ENCODE data around the gene TNIK. TPM values are rescaled to one million over a fixed set of nuclear protein-coding genes. Genes with fewer than 3 reads are reported as not detected.

The TNIK gene
- total RNA-seq, 2 experiments from 2014 or later = 27.0 to 28.8 TPM

DNA sequence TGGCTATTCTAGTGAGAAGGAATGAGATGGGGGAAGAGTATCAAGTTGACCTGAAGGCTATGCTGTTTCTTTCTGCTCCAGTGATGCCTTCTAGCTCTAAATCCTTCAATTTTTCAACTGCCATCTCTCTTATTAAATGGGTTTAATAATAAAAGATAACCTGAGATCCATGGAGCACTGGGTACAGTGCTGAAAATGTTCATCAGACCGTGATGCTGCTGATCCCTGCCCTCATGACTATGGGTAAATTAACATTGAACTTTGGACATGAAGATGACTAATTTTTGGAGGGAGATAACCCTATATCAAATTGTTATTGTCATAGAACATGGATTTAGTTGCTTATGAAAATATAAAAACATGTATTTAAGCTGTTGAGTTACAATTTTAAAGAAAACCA lies 406.0 kb downstream of the TNIK start:
- peaks cover 3% of the 10 kb centered on the region for H3K27me3 Mint-ChIP-seq (ENCODE audit: low read depth)
- H3K9me3 Mint-ChIP-seq = peaks cover 3% of the 10 kb centered on the region
- H3K36me3 Mint-ChIP-seq (ENCODE audit: low read depth) = no peaks in the 10 kb centered on the region
- H3K27ac Mint-ChIP-seq = no peak overlapping the region
- H3K4me1 Mint-ChIP-seq (ENCODE audit: low read depth) = peaks cover 5% of the 10 kb centered on the region
- DNase-seq = no peak
- CTCF ChIA-PET = interaction anchor here (1.2 kb wide), 1 partner anchor 1050 kb away, joined by 4 read pairs; no protein-coding TSS in a partner anchor
- intact Hi-C loops (cut with micrococcal nuclease) = no loop called here
- H3K4me3 Mint-ChIP-seq = no peak overlapping the region

DNA sequence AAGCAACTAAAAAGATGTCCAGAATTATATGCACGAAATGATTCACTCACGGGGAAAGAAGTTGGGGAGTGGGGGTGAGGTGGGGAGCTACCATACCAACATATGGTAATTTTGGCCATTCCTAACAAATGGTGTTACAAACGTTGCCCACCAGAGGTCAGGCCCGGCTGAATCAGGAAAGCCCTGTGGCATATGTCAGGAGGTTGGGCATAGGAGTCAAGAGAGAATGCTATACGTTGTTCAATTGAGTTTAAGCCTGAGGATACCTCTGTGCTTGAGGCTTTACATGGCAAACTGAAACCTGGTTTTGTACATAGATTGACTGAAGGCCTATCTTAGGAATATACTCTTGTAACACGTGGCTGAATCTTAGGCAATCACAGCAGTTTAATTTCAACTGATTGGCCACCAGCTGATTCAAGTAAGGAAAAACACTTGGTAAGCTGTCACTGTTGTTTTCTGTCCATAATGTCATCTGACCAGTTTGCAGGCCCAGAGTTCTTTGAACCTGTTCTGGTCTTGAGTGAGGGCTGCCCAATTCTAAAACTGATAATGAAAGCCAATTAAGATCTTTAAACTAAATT lies 410.3 kb downstream of the TNIK start:
- Mint-ChIP-seq H3K4me3 (no peak overlapping the region), H3K4me1 (ENCODE audit: low read depth) (no peaks in the 10 kb centered on the region), H3K36me3 (ENCODE audit: low read depth) (no peaks in the 10 kb centered on the region), H3K27me3 (ENCODE audit: low read depth) (peaks cover 3% of the 10 kb centered on the region), H3K27ac (no peak overlapping the region), H3K9me3 (peaks cover 3% of the 10 kb centered on the region)
- DNase-seq = peak; percentile 67
- intact Hi-C loops (cut with micrococcal nuclease) = loop anchor here (1.0 to 2.0 kb wide), 3 partner anchors 113 to 722 kb away; no protein-coding TSS in a partner anchor
- CTCF ChIA-PET = interaction anchor here (0.7 to 1.9 kb wide), 6 partner anchors 85 to 738 kb away, joined by 3 to 13 read pairs (median 4); no protein-coding TSS in a partner anchor

DNA sequence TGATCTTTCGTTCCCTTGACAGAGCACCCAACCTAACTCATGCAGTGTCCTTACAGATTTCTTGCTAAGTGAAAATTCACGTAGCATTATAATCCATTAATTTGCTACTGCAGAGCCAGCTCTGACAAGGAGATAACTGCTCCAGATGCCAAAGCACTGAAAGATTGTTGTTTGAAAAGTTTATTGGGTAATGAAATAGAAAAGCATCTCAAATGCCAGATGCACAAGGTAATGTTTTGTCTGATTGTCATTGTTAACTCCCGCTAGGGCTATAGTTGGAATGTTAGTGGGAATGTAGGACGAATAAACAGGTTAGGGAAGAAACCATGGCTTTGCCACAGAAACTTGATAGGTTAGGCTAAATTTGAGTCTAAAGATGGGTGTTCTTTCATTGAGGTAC lies 413.4 kb downstream of the TNIK start:
- Mint-ChIP-seq H3K4me1 (ENCODE audit: low read depth) (no peaks in the 10 kb centered on the region), H3K36me3 (ENCODE audit: low read depth) (no peaks in the 10 kb centered on the region), H3K27ac (no peak overlapping the region), H3K27me3 (ENCODE audit: low read depth) (peaks cover 9% of the 10 kb centered on the region), H3K4me3 (no peak overlapping the region), H3K9me3 (no peaks in the 10 kb centered on the region)
- CTCF ChIA-PET = no interaction called here
- no peak for DNase-seq
- intact Hi-C loops (cut with micrococcal nuclease) = no loop called here

DNA sequence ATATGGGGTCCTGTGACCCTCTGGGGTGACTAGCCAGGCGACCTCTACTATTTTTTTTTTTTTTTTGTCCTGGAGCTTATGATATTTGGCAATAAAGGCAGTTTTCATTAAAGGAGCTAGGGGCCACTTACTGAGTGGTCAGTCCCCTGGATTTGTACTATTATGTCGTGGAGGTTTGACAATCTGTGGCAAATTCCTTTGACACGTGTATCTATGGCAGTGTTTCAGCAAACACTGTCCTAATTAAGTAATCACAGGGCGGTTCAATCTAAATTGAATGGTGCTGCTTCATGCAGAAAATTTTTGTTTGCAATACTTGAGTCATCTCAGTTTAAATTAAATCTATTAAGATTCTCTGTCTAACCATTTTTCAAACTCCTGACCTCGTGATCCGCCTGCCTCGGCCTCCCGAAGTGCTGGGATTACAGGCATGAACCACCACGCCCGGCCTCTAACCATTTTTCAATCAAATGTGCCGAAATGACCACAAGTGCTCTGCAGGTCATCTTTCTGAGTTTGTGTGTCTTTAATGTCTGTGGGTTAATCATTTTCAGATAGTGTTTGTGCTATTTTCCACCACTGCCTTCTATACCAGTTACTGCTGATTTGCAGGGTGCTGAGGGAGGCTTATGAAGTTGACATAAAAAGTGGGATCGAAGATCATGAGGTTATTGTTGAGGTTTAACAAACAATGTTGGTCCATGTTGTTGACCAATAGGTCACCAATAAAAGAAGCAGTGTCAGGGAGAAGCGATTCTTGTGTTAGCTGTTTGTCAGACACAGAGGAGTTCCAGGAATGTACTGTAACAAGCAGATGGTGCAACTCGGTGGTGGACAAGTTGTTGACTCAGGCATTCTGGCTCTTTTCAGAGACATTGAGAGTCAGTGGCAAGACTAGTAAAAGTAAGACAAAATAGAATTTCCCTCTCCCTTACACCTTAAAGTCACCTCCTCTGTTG lies 415.1 kb downstream of the TNIK start:
- intact Hi-C loops (cut with micrococcal nuclease) = no loop called here
- CTCF ChIA-PET = interaction anchor here (0.7 kb wide), 1 partner anchor 18 kb away, joined by 3 read pairs; no protein-coding TSS in a partner anchor
- no peak for DNase-seq
- no peaks in the 10 kb centered on the region for H3K36me3 Mint-ChIP-seq (ENCODE audit: low read depth)
- no peaks in the 10 kb centered on the region for H3K9me3 Mint-ChIP-seq
- H3K4me1 Mint-ChIP-seq (ENCODE audit: low read depth) = no peaks in the 10 kb centered on the region
- no peak overlapping the region for H3K27ac Mint-ChIP-seq
- no peak overlapping the region for H3K4me3 Mint-ChIP-seq
- H3K27me3 Mint-ChIP-seq (ENCODE audit: low read depth) = peaks cover 5% of the 10 kb centered on the region

DNA sequence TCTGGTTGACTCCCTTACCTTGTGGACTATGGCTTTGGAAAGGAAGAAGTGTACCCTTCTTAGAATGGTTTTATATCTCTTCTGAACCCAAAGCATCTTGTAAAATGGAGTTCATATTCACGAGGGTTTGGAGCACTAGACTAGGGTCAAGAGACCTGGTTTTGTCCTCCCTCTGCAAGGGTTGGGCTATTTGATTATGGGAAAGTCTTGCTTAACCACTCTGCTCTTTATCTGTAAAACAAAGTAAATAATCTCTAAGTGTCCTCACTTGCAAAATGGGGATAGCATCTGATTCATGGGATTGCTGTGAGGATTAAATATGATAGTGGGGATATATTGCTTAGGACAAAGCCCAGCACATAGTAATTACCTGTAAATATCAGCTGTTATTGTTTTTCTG lies 415.8 kb downstream of the TNIK start:
- CTCF ChIA-PET = no interaction called here
- H3K4me3 Mint-ChIP-seq = no peak overlapping the region
- no peak for DNase-seq

DNA sequence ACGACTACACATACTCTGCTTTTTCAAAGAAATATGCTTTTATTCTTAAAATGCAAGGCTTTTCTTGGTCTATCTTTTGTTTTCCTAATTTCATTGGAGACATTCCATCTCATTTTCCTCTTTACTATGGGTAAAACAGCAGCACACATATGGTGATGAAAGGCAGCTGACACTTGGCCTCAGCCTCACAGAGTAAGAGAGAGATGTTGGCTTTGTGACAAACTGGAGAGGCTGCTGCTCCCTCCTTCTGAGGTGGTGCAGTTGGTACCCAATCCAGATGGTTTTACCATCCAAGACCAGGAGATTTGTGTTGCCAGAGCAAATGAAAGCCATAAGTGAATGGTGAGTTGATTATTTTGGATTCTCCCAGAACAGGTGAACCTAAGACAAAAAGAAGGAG lies 420.5 kb downstream of the TNIK start:
- Mint-ChIP-seq H3K4me1 (ENCODE audit: low read depth) (no peaks in the 10 kb centered on the region), H3K27me3 (ENCODE audit: low read depth) (peaks cover 11% of the 10 kb centered on the region), H3K27ac (no peak overlapping the region), H3K9me3 (no peaks in the 10 kb centered on the region), H3K4me3 (no peak overlapping the region), H3K36me3 (ENCODE audit: low read depth) (no peaks in the 10 kb centered on the region)
- no peak for DNase-seq
- CTCF ChIA-PET = no interaction called here
- intact Hi-C loops (cut with micrococcal nuclease) = no loop called here

More for the DNA sequence above, 415.8 kb downstream of the TNIK start:
- peaks cover 8% of the 10 kb centered on the region for H3K27me3 Mint-ChIP-seq (ENCODE audit: low read depth)
- intact Hi-C loops (cut with micrococcal nuclease) = no loop called here
- no peak overlapping the region for H3K27ac Mint-ChIP-seq
- H3K9me3 Mint-ChIP-seq = no peaks in the 10 kb centered on the region
- no peaks in the 10 kb centered on the region for H3K4me1 Mint-ChIP-seq (ENCODE audit: low read depth)
- no peaks in the 10 kb centered on the region for H3K36me3 Mint-ChIP-seq (ENCODE audit: low read depth)

DNA sequence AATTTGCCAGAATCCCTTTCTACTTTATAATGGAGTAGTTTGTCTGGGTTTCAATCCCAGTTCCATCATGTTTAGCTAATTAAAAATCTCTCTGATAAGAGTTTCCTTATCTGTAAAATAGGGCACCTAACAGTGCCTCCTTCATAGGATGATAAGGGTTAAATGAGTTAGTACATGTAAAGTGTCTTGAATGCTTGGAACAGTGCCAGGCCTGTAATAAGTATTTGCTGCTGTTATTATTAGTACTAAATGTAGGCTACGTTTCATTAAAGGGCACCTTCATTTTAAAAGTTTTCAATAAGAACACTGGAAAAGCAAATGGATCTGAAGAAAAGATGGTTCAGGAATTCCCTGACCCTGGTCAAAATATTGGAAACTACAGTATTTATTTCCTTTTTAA lies 421.9 kb downstream of the TNIK start:
- Mint-ChIP-seq H3K27ac (no peak overlapping the region), H3K9me3 (no peaks in the 10 kb centered on the region), H3K4me3 (no peak overlapping the region), H3K4me1 (ENCODE audit: low read depth) (no peaks in the 10 kb centered on the region), H3K36me3 (ENCODE audit: low read depth) (no peaks in the 10 kb centered on the region), H3K27me3 (ENCODE audit: low read depth) (peaks cover 5% of the 10 kb centered on the region)
- no peak for DNase-seq
- CTCF ChIA-PET = no interaction called here
- intact Hi-C loops (cut with micrococcal nuclease) = no loop called here

DNA sequence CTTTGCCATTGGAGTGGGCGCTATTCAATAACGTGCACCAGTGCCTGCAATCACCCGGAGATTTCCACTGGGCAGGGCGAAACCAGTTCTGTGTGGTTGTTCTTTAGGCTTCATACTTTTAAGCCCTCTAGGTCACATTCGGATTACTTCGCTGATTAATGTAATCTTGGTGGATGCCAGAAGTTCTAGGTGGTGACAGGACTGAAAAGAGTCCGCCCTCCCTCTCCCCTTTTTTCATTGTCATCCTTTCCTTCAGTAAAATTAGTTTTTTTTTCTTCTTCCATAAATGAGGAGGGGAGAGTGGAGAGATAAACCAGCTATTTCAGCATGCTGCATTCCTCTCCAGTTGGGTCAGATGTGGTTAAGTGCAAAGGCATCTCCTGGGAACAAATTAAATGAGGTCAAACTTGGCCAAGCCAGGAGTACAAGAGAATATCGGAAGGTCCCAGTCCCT lies 431.4 kb downstream of the TNIK start:
- DNase-seq = no peak
- H3K4me1 Mint-ChIP-seq (ENCODE audit: low read depth) = peaks cover 4% of the 10 kb centered on the region
- CTCF ChIA-PET = interaction anchor here (0.8 kb wide), 1 partner anchor 11 kb away, joined by 3 read pairs; no protein-coding TSS in a partner anchor
- H3K36me3 Mint-ChIP-seq (ENCODE audit: low read depth) = no peaks in the 10 kb centered on the region
- H3K4me3 Mint-ChIP-seq = no peak overlapping the region
- no peak overlapping the region for H3K27ac Mint-ChIP-seq
- intact Hi-C loops (cut with micrococcal nuclease) = loop anchor here (1.0 kb wide), 2 partner anchors 121 to 160 kb away; partner anchors contain the start of gene EIF5A2
- no peaks in the 10 kb centered on the region for H3K9me3 Mint-ChIP-seq
- peaks cover 14% of the 10 kb centered on the region for H3K27me3 Mint-ChIP-seq (ENCODE audit: low read depth)

DNA sequence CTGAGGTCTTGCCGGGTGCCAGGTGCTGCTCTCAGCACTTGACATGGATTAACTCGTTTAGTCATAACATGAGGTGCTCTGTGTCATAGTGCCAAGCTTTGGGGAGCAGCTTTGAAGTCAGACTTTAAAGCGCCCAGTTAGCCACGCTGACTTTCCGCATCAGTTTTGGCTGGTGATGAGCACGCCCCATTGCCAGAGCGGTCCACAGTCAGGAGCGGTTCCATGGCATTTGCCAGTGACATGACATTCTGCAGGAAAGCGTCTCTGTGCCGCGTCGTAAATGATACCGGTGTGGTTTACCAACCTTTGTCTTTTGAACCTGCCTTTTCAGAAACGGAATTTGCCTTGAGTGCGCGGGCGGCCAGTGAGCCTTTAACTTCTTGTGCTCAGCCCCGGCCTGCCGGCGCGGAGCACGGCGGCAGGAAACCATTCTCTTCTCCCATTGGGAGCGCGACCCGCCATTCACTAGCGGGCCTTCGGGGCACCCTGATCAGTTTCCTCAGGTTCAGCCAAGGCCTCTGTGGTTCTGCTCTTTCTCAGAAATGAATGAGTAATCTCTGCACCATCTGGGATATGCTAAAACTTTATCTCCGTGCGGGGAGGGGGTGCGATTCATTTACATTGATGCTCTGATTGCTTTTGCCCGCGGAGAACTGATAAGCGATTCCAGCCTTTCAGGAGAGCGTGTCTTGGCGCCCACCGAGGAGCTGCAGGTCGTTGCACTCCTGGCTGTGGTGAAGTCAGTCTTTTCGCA lies 432.0 kb downstream of the TNIK start:
- peak; percentile 80 for DNase-seq

DNA sequence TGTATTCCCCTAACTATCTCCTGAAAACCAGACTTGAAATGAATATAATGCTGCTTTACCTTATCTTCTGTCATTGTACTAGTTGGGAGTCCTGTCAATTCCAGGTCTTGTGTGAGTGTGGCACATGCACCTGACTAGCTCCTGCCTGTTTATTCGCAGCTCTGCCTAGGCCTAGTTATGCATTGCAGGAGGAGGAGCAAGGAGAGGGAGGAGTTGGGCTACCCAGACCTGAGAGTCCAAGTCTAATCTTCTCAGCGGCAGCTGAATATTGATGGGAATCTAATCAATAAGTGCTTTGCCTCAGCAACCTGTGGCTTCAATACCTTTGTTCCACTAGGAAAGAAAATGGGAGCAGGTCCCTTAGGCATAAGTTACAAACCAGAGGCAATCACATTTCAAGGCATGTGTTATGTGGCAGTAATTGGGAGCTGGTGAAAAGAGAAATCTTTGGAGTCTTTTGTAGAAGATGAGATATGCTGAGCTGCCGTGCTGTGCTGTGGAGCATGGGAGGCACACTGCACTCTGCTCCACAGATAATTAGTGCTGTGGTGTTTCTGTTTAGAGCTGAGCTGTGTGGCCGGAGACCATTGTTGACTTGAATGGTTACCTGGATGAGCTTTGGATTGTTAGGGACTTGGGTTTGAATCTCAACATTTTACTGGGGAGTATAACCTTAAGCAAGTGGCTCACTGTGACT lies 433.5 kb downstream of the TNIK start, which contains the start of gene SLC2A2:
Gene SLC2A2 (minus strand): TSS at position 124 of the 697 bp plus-strand sequence. CDS start 50 bp downstream, at position 74.
- Mint-ChIP-seq H3K27ac (no peak within 1 kb of the TSS), H3K4me3 (no peak within 1 kb of the TSS), H3K27me3 (ENCODE audit: low read depth) (peaks cover 14% of the 10 kb centered on the region), H3K9me3 (no peaks in the 10 kb centered on the region), H3K4me1 (ENCODE audit: low read depth) (peaks cover 4% of the 10 kb centered on the region), H3K36me3 (ENCODE audit: low read depth) (no peaks in the 10 kb centered on the region)
- DNase-seq = no peak
- CTCF ChIA-PET = interaction anchor here (0.6 kb wide), 1 partner anchor 18 kb away, joined by 3 read pairs; no protein-coding TSS in a partner anchor
- intact Hi-C loops (cut with micrococcal nuclease) = no loop called here

More for the DNA sequence above, 432.0 kb downstream of the TNIK start:
- no peaks in the 10 kb centered on the region for H3K36me3 Mint-ChIP-seq (ENCODE audit: low read depth)
- no peak overlapping the region for H3K4me3 Mint-ChIP-seq
- peaks cover 14% of the 10 kb centered on the region for H3K27me3 Mint-ChIP-seq (ENCODE audit: low read depth)
- intact Hi-C loops (cut with micrococcal nuclease) = loop anchor here (1.0 kb wide), 2 partner anchors 120 to 159 kb away; partner anchors contain the start of gene EIF5A2
- no peaks in the 10 kb centered on the region for H3K9me3 Mint-ChIP-seq
- H3K27ac Mint-ChIP-seq = no peak overlapping the region
- peaks cover 4% of the 10 kb centered on the region for H3K4me1 Mint-ChIP-seq (ENCODE audit: low read depth)
- CTCF ChIA-PET = interaction anchor here (0.8 kb wide), 1 partner anchor 10 kb away, joined by 3 read pairs; no protein-coding TSS in a partner anchor

DNA sequence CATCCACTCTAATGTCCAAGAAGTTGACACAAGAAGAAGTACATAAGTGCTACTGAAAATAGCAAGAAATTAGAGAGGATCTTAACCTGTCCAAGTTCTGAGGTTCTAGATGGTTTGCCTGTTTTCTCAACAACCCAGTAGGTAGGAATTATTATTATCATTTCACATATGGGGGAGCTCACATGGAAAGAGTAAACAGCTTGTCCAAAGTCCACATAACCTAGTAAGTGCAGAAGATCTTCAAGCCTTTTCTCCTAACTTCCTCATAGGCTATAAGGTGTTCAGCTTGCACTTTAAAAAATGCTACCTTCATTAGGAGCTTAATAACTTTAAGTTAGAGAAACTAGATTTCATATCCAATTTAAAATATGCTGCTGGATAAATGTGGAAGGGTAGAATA lies 436.6 kb downstream of the TNIK start:
- no peak for DNase-seq
- Mint-ChIP-seq H3K4me1 (ENCODE audit: low read depth) (peaks cover 4% of the 10 kb centered on the region), H3K27ac (no peak overlapping the region), H3K36me3 (ENCODE audit: low read depth) (no peaks in the 10 kb centered on the region), H3K4me3 (no peak overlapping the region), H3K27me3 (ENCODE audit: low read depth) (peaks cover 14% of the 10 kb centered on the region), H3K9me3 (no peaks in the 10 kb centered on the region)
- intact Hi-C loops (cut with micrococcal nuclease) = no loop called here
- CTCF ChIA-PET = interaction anchor here (0.6 kb wide), 1 partner anchor 37 kb away, joined by 3 read pairs; no protein-coding TSS in a partner anchor
